HuH-7 (cell line): ENCODE measurements around the gene NUP62.
"Not testable (repeated sequence)": the region's sequence is repeated elsewhere in the genome, so short reads cannot be mapped to it uniquely, and the experiment has no call there.

Experiments used
- DNase-seq: peaks from one replicate; pipeline ENCODE4 v3.0.0; 2011; ENCODE audit warnings: low spot score

Gene NUP62

GRCh38 chr19:49951806-49952478 is 22.6 kb upstream of the NUP62 start:
- DNase-seq, result no peak

DNA sequence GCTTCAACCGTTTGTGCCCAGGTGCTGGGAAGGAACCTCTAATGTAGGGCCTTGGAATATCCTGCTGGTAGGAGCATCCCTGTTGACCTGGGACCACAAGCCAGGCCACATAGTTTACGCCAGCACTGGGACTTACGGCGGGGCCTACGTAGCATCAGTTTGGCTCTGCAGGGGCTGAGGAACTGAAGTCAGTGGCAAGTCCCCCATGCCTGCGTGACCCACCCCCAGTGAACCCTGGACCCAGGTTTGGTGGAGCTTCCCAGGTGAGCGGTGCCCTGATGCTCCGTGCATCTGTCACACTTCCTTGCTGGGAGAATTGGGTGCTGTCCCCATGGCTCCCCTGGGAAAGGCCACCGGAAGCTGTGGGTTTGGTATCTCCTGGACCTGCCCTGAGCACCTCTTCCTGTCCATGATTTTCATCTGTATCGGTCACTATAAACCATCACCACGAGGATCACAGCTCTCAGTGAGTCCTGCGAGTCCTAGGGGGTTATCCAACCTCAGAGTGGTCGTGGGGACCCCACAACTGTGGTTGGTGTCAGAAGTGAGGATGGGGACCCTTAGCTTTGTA is 21.7 kb upstream of the NUP62 start:
- DNase-seq, result no peak

- no peak for DNase-seq
Measured at GRCh38 chr19:49950590-49950948, 21.3 kb upstream of the NUP62 start.

GRCh38 chr19:49949742-49950589 is 20.7 kb upstream of the NUP62 start:
- no peak for DNase-seq

- DNase-seq, result no peak
Measured at GRCh38 chr19:49946415-49946814, 17.1 kb upstream of the NUP62 start.

DNA sequence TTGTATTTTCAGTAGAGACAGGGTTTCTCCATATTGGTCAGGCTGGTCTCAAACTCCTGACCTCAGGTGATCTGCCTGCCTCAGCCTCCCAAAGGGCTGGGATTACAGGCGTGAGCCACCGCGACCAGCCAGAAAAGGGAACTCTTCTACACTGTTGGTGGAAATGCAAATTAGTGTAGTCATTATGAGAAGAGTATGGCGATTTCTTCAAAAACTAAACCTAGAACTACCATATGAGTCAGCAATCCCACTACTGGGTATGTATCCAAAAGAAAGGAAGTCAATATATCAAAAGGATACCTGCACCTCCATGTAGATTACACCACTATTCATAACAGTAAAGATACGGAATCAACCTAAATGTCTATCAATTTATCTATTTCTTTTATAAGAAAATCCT is 15.3 kb upstream of the NUP62 start:
- DNase-seq, result not testable (repeated sequence)

DNA sequence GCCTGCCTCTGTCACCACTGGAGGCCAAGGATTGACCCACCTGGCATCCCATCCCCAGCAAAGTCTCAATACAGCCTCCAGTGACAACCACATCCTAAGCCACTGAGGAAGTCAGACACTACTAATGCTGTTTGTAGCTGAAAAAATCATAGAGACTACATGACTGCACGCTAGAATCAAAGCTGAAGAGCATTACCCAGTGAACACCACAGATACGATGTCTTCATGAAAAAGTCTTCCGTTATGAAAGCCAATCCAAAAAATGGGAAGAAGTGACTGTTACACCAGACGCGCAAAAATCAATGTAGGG is 11.1 kb upstream of the NUP62 start:
- DNase-seq, result no peak

DNA sequence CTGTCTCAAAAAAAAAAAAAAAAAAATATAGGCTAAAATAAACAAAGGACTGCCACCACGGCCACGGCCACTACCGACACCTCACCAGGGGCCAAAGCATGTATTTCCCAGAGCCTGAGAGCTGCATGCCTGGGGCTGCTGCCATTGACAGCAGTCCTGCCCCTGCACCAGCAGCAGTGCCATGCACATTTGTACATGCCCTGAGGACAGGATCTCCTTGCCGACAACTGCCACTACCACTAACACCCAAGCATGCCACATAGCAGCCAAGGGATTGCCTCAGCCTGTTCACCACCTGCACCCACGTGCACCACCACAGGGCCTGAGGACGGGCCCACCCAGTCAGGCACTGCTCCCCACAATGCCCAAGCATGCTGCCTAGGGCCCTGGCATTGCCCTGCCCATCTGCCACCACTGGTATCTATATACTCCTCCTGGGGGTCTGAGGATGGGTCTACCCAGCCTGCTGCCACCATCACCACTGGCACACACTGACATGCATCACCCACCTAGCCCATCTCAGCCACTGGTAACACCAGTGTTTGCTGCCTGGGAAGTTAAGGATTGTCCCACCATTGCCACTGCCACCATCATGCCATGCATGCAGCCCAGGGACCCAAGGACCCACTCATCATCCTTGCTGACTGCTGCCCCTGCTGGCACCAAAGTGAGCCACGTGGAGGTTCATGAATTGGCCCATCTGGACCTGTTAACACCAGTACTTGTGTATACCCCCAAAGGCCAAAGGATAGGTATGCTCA is 10.6 kb upstream of the NUP62 start:
- no peak for DNase-seq

GRCh38 chr19:49938662-49939061 is 9.4 kb upstream of the NUP62 start:
- no peak for DNase-seq

DNA sequence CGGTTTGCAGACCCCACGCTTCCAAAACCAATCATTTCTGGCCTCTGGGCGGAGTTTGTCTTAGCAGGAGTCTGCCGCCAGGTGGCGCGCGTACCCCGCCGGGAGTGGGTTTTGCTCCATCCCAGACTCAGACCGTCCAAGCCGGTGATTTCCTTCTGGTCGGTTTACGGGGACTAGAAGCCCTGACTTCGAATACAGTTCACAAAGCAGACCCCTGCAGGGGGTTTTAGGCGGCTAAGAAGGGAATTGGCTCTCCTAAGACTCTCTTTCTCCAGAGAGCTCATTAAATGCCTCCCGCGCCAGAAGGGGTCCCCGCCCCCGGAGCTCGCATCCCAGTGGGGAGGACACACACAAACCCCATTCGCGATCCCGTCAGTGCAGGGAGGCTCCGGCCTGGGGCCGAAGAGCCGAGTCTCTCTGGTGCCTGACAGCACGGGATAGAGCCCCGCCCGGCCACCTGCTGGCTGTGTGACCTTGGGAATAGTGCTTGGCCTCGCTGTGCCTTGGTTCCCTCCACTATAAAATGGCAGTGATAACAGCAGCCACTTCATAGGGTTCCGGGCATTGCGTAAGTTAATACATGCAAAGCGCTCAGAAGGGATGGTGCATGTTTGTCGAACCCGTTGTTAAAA is 8.6 kb upstream of the NUP62 start:
- DNase-seq, result peak; percentile 88

DNA sequence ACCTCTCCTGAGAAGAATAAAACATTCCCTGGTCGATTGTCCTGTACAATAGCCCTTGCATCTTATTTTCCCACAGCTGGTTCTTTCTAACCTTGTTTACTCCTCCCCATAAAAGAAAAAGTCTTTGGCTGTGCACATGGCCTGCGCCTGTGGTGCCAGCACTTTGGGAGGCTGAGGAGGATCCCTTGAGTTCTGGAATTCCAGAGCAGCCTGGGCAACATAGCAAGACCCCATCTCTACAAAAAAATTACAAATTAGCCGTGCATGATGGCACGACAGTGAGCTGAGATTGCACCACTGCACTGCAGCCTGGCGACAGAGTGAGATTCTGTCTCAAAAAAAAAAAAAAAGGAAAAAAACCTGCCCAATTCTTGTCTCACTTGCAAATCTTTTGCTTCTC is 7.2 kb upstream of the NUP62 start:
- no peak for DNase-seq

DNA sequence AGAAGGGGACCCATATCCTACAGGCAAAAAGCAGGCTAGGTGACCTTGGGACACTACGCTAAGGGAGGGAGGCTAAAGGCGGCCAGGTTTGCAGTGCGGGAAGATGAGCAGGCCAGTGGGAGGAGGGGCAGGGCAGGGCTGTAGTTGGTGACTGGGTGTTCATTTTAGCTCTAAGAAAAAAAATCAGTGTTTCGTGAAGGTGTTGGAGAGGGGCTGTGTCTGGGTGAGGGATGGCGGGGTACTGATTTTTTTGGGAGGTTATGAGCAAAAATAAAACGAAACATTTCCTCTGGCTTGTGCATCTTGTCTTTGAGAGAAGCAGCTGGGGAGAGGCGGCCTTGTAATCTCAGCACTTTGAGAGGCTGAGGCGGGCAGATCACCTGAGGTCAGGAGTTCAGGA is 4.3 kb upstream of the NUP62 start:
- DNase-seq, result no peak

DNA sequence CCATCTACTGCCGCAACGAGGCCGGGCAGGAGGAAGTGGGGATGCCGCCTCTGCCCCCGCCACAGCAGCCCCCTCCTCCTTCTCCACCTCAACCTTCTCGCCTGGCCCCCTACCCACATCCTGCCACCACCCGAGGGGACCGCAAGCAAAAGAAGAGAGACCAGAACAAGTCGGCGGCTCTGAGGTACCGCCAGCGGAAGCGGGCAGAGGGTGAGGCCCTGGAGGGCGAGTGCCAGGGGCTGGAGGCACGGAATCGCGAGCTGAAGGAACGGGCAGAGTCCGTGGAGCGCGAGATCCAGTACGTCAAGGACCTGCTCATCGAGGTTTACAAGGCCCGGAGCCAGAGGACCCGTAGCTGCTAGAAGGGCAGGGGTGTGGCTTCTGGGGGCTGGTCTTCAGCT is 3.4 kb upstream of the NUP62 start:
- no peak for DNase-seq

GRCh38 chr19:49932041-49932451 is 2.7 kb upstream of the NUP62 start:
- no peak for DNase-seq

GRCh38 chr19:49931293-49932040 is 2.2 kb upstream of the NUP62 start:
- DNase-seq, result no peak

DNA sequence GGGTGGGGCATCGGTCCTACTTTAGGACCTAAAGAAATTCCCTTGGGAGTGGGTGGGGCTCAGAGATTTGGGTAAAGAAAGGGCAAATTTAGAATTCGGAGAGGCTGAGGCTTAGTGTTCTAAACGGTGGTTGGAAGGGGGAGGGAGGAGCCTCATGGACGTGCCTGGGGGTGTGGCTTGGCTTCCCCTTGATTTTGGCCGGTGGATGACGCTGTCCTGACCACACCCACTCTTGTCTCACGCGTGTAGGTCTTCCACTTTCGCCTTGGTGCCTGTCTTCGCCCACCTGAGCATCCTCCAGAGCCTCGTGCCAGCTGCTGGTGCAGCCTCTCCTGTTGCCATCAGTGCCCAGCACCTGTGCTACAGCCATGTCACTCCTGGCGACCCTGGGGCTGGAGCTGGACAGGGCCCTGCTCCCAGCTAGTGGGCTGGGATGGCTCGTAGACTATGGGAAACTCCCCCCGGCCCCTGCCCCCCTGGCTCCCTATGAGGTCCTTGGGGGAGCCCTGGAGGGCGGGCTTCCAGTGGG is 1.2 kb upstream of the NUP62 start:
- no peak for DNase-seq

DNA sequence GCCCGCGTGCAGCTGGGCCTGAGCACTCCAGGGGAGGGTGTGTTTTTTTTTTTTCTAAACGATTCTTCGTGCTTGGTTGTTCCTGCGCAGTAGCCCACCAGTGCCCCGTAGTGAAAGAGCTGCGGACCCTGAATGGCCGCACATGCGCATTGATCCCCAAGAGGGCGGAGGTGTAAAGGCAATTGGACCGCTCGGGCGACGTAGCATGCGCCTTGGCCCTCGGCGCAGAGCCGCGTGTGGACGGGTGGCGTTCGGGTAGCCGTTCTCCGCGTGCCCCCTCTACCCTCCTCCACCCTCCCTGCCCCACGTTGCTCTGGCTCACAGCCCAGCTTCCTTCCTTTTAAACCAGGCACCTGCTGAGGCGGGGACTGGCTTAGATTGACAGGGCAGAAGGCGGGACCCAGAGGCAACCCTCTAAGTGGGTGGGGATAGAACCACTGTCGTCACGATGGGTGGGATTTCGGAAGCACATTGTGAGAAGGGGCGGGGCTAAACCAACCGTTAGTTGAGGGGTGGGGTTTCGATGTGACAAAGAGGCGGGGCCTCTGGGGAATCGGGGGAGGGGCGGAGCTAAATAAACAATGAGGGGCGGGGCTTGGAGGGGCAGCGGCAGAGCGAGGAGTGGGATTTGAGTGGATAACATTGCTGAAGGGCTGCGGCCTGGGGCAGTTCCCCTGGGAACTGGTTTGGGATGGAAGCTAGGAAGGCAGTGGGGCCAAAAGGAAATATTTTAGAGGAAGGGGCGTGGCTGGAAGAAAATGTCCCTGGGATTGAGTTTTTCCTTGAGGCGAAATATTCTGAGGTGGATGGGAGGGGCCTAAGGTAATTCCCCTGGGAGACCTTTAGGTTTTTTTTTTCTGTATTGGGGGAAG is 543 bp upstream of the NUP62 start:
- peak; percentile 93 for DNase-seq

DNA sequence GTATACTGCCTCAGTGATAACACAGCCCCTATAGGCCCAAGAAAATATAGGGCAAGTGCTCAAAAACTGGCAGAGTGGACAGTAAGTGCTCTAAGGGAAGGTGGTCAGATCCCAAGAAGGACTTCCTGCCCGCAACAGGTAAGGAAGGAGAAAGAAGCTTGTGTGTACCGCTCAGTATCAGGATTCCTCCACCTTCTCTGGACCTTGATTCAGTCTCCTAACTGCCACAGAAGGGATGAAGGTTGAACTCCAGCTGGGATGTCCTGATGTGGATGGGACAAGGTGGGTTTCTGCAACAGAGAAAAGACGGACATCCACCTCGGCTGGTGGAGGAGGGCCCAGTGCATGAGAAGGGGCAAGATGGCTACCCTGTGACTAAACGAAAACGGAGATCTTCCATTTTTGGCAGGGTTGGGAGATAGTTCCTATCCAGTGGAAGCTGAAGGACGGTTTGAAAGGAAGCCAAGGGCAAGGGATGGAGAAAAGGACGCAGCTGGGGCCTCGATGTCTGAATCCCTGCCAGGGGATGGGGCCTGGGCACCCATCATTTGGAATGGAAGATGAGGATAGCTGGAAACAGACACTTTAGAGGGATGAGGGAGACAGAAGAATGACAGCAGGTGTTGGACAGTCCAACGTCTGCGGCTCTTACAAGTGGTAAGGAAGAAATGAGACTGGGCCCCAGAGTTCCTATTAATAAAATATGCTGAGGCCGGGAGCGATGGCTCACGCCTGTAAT is 1.6 kb downstream of the NUP62 start:
- DNase-seq, result no peak

GRCh38 chr19:49926515-49926914 is 2.8 kb downstream of the NUP62 start:
- DNase-seq, result no peak

DNA sequence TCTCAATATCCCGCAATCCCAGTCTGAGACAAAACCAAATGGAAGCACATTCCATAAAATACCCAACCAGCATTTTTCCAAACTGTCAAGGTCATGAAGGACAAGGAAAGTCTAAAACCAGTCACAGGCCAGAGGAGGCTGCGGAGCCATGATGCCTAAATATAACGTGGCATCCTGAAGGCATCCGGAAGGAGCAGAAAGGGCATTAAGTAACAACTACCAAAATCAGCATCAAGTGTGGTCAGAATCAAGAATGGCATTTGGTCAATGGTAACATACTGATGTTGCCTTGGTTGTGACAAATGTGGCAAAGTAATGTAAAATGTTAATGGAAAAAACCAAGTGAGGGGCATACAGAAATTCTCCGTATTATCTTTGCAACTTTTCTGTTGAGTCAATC is 3.8 kb downstream of the NUP62 start:
- DNase-seq, result no peak
